Activated T-cell treated with anti-CD3 and anti-CD28 coated beads for 48 hours (primary cell): ENCODE measurements around the gene KMT5C.
"Not testable (repeated sequence)": the region's sequence is repeated elsewhere in the genome, so short reads cannot be mapped to it uniquely, and the experiment has no call there.

Experiments
- DNase-seq: peaks from one replicate; pipeline ENCODE4 v3.0.0-alpha.2; 2020; ENCODE audit warnings: low read depth

KMT5C gene

GRCh38 chr19:55319785-55320184 lies 19.9 kb upstream of the KMT5C start:
- DNase-seq, result no peak

GRCh38 chr19:55320844-55321419 lies 18.7 kb upstream of the KMT5C start:
- no peak for DNase-seq

GRCh38 chr19:55321466-55322137 lies 18.1 kb upstream of the KMT5C start:
- no peak for DNase-seq

- no peak for DNase-seq
Measured at GRCh38 chr19:55322204-55322885, 17.3 kb upstream of the KMT5C start.

- no peak for DNase-seq
Measured at GRCh38 chr19:55324662-55325061, 15.0 kb upstream of the KMT5C start.

GRCh38 chr19:55325172-55325571 lies 14.5 kb upstream of the KMT5C start, which contains the start of gene TMEM150B:
Gene TMEM150B, minus strand, starts transcription at chr19:55325341. Its CDS starts 4,305 bp downstream, at chr19:55321036.
- DNase-seq, result no peak

GRCh38 chr19:55328774-55329318 lies 10.8 kb upstream of the KMT5C start:
- not testable (repeated sequence) for DNase-seq

GRCh38 chr19:55329791-55330190 lies 9.9 kb upstream of the KMT5C start:
- DNase-seq, result not testable (repeated sequence)

GRCh38 chr19:55333870-55334269 lies 5.8 kb upstream of the KMT5C start:
- DNase-seq, result no peak

- DNase-seq, result no peak
Measured at GRCh38 chr19:55336101-55336500, 3.6 kb upstream of the KMT5C start.

GRCh38 chr19:55339889-55340783 lies 460 bp downstream of the KMT5C start:
- peak; percentile 21 for DNase-seq

- DNase-seq, result peak; percentile 33
Measured at GRCh38 chr19:55340784-55341147, 1.1 kb downstream of the KMT5C start.

- DNase-seq, result peak; percentile 73
Measured at GRCh38 chr19:55341171-55341588, 1.5 kb downstream of the KMT5C start.

GRCh38 chr19:55341595-55342531 lies 2.2 kb downstream of the KMT5C start:
- DNase-seq, result no peak

GRCh38 chr19:55344444-55344843 lies 4.8 kb downstream of the KMT5C start:
- no peak for DNase-seq

GRCh38 chr19:55345101-55345817 lies 5.6 kb downstream of the KMT5C start:
- no peak for DNase-seq

GRCh38 chr19:55345818-55346724 lies 6.4 kb downstream of the KMT5C start:
- no peak for DNase-seq

- no peak for DNase-seq
Measured at GRCh38 chr19:55346725-55347441, 7.2 kb downstream of the KMT5C start.
